ENCODE data around the gene MB21D2. TPM values are rescaled to one million over a fixed set of nuclear protein-coding genes. Genes with fewer than 3 reads are reported as not detected.
A peak's percentile ranks its signal among the peaks of the same experiment; 100 is the strongest.

MB21D2 gene
- total and polyA plus RNA-seq, 12 donors: 1.4 to 16.8 (median 5.8) TPM

GRCh38 chr3:192858849-192859585, 58.6 kb downstream of the MB21D2 start:
- Histone ChIP-seq H3K36me3 (replicated peaks in 1 of 2) (no peaks in the 10 kb centered on the region), H3K4me3 (no peak overlapping the region), H3K4me1 (replicated peaks in 1 of 2) (peaks cover 0 to 6% of the 10 kb centered on the region in 2 donors), H3K9me3 (replicated peaks in 1 of 3) (no peaks in the 10 kb centered on the region), H3K27me3 (no peaks in the 10 kb centered on the region), H3K27ac (no peak overlapping the region)
- no peak for DNase-seq
- TF ChIP-seq CTCF (IDR thresholded peaks at IDR 0.05) (no peak), POLR2A (IDR thresholded peaks at IDR 0.05) (no peak)
- WGBS, 4 donors: 68 to 74% (median 73%) methylated on average over 4 to 9 of the region's 9 CpGs
- intact Hi-C loops (cut with DNase I): no loop called here

GRCh38 chr3:192857260-192857661, 60.4 kb downstream of the MB21D2 start:
- H3K36me3 ChIP-seq (replicated peaks in 1 of 2): no peaks in the 10 kb centered on the region
- DNase-seq: no peak
- peaks cover 3 to 10% of the 10 kb centered on the region in 2 donors for H3K4me1 ChIP-seq (replicated peaks in 1 of 2)
- no peak overlapping the region for H3K27ac ChIP-seq
- 84 to 89% (median 86%) methylated on average over 7 of the region's 7 CpGs for WGBS, 4 donors
- no peaks in the 10 kb centered on the region for H3K9me3 ChIP-seq (replicated peaks in 1 of 3)
- TF ChIP-seq CTCF (IDR thresholded peaks at IDR 0.05): no peak
- H3K4me3 ChIP-seq: no peak overlapping the region
- intact Hi-C loops (cut with DNase I): no loop called here
- H3K27me3 ChIP-seq: no peaks in the 10 kb centered on the region

- Histone ChIP-seq H3K9me3 (replicated peaks in 1 of 3) (no peaks in the 10 kb centered on the region), H3K27me3 (no peaks in the 10 kb centered on the region), H3K4me1 (replicated peaks in 1 of 2) (peaks cover 6 to 22% of the 10 kb centered on the region in 2 donors), H3K27ac (no peak overlapping the region), H3K4me3 (no peak overlapping the region), H3K36me3 (replicated peaks in 1 of 2) (no peaks in the 10 kb centered on the region)
- intact Hi-C loops (cut with DNase I): no loop called here
- TF ChIP-seq POLR2A (IDR thresholded peaks at IDR 0.05): no peak
- TF ChIP-seq CTCF (IDR thresholded peaks at IDR 0.05): no peak
- 96 to 100% (median 99%) methylated on average over 1 of the region's 1 CpG for WGBS, 4 donors
- DNase-seq: no peak
Observed at GRCh38 chr3:192855434-192855833, 62.2 kb downstream of the MB21D2 start.

- H3K36me3 ChIP-seq (replicated peaks in 1 of 2): no peaks in the 10 kb centered on the region
- H3K27ac ChIP-seq: peak overlapping the region in 1 of 5 donors; percentile 37
- TF ChIP-seq POLR2A (IDR thresholded peaks at IDR 0.05) (no peak), CTCF (IDR thresholded peaks at IDR 0.05) (no peak)
- 34 to 47% (median 40%) methylated on average over 3 to 5 of the region's 5 CpGs for WGBS, 4 donors
- no peaks in the 10 kb centered on the region for H3K9me3 ChIP-seq (replicated peaks in 1 of 3)
- DNase-seq: peak; percentile 84 to 91 (median 89)
- intact Hi-C loops (cut with DNase I): no loop called here
- no peaks in the 10 kb centered on the region for H3K27me3 ChIP-seq
- H3K4me1 ChIP-seq (replicated peaks in 1 of 2): peaks cover 6 to 17% of the 10 kb centered on the region in 2 donors
- no peak overlapping the region for H3K4me3 ChIP-seq
Observed at GRCh38 chr3:192851821-192852372, 65.8 kb downstream of the MB21D2 start.

All from adrenal gland (tissue), 12 donors.